K562 (cell line): Measurements from ENCODE around the gene CSTB. TPM values are rescaled to one million over a fixed set of nuclear protein-coding genes. Genes with fewer than 3 reads are reported as not detected.

Experiments
- BACH1 ChIP-seq: fragments of 200-800 bp; sonication (Bioruptor generic); IDR thresholded peaks from 2 replicates; pipeline ENCODE4 v1.6.1; 2016; ENCODE audit warnings: missing genetic modification characterization, missing compliant biosample characterization
- MTA2 ChIP-seq: fragments of 450-650 bp; IDR thresholded peaks from 2 replicates; pipeline ENCODE4 v1.6.1; 2016; ENCODE audit warnings: low read depth
- PCBP2 ChIP-seq: fragments of 200-400 bp; formaldehyde crosslinking; IDR thresholded peaks from 2 replicates; pipeline ENCODE4 v1.6.1; 2018; ENCODE audit warnings: low read length, low read depth, mild to moderate bottlenecking, moderate library complexity; ENCODE audit not compliant: poor library complexity, severe bottlenecking
- SIN3B ChIP-seq: fragments of 450-650 bp; IDR thresholded peaks from 2 replicates; pipeline ENCODE4 v1.6.1; 2017; ENCODE audit warnings: low read depth, mild to moderate bottlenecking, moderate library complexity
- SMARCC2 ChIP-seq: fragments of 450-650 bp; IDR thresholded peaks from 2 replicates; pipeline ENCODE4 v1.6.1; 2017; ENCODE audit warnings: antibody characterized with exemption, moderate library complexity, mild to moderate bottlenecking, low read depth
- TCF3 ChIP-seq: sonication (generic); formaldehyde crosslinking; IDR thresholded peaks from 2 replicates; pipeline ENCODE4 v1.4.0; 2020; ENCODE audit warnings: mild to moderate bottlenecking, missing genetic modification reagents
- polyA plus RNA-seq, 8 experiments: library from polyadenylated mRNA; depleted of rRNA in 4 of 8; stranded (reverse) in 5 of 8; unstranded in 3 of 8; fragments of >200 nt; fragmentation: Nextera tagmentation in 2 of 8; fragmentation: Illumina TruSeq in 1 of 8; extraction: Ambion mirVana in 2 of 8; extraction: Trizol in 1 of 8; gene quantifications; 2 replicates each; pipeline versions ENCODE4 v1.2.1 to v1.2.3, GENCODE V29; 2011 to 2014; ENCODE audit warnings: inconsistent platforms in 1 of 8, missing spikeins in 1 of 8
- total RNA-seq, 7 experiments: library from RNA; depleted of rRNA in 6 of 7; stranded (reverse); fragments of >200 nt in 6 of 7; fragmentation: Illumina TruSeq in 2 of 7; extraction: Trizol in 2 of 7; gene quantifications; 2 replicates each; pipeline versions ENCODE4 v1.2.1 to v1.2.3, GENCODE V29; 2011 to 2021; ENCODE audit warnings: low replicate concordance in 1 of 7
- TF ChIP-seq, protein P1 (sequence below): sonication (generic); formaldehyde crosslinking; IDR thresholded peaks from 2 replicates; pipeline ENCODE4 v1.8.1; 2022; ENCODE audit warnings: missing genetic modification reagents
- TF ChIP-seq, protein P2 (sequence below): fragments of 450-650 bp; IDR thresholded peaks from 2 replicates; pipeline ENCODE4 v1.6.1; 2017; ENCODE audit warnings: antibody characterized with exemption, mild to moderate bottlenecking
- TF ChIP-seq, protein P3 (sequence below): IDR thresholded peaks from 2 replicates; pipeline ENCODE4 v1.6.1; 2014; ENCODE audit warnings: antibody characterized with exemption
- TF ChIP-seq, protein P4 (sequence below): fragments of 450-650 bp; formaldehyde crosslinking; IDR thresholded peaks from 2 replicates; pipeline ENCODE4 v1.4.0; 2020; ENCODE audit warnings: mild to moderate bottlenecking, moderate library complexity
- TF ChIP-seq, protein P5 (sequence below): sonication (generic); formaldehyde crosslinking; IDR thresholded peaks from 2 replicates; pipeline ENCODE4 v1.8.1; 2023; ENCODE audit warnings: mild to moderate bottlenecking, missing genetic modification reagents
- TF ChIP-seq, protein P6 (sequence below), 2 experiments: fragments of 450-650 bp; IDR thresholded peaks; 2 replicates each; pipeline ENCODE4 v1.6.1; 2016

The CSTB gene
- total and polyA plus RNA-seq, 9 of the 15 experiments (the other 6 are each of a cell fraction or from before 2014, with no cell fraction given), result 12.4 to 65.0 (median 31.7) TPM

DNA sequence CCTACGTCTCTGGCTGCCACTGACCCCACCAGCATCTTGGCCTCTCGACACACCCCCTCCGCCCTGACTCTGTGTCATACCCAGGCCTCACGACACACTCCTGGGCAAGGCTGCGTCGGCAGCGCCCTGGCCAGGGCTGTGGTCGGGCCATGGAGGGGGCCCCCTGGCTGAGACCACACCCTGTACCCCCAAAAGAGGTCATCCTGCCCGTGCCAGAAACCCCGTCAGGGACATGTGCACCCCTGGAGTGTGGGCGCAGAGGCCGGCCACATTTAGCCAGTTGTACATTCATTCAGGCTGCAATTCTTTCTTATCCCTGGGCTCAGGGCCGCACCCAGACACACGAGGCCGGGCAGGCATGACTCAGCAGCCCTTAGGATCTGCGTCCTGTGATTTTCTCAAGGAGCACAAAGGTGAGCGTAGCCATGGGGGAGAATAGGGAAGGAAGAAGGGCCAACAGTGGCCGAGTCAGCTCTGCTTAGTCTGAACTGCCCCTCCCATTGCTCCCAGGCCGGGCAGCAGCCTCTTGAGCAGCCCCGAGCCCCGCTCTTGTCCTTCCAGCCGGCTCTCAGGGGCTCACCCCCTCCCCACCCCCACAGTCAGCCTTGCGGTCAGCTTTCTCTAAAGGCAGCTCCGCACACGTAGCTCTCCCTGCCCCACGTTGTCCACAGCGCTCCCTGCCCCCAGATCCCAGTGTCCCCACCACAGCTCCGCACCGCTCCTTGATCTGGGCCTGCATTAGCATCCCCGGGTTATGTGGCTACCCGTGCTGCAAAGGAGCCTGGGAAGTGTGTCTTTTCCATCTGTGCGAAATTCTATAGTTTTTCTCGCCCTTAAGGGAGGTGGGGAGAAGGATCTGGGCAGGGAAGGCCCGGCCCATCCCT lies 7.9 kb downstream of the CSTB start (continued):
- TF ChIP-seq MTA2 (0 out of 2 replicates have a peak, but pooled peaks have one; percentile 6), TCF3 (CRISPR knock-in tag) (peak; percentile 68), PCBP2 (no peak), SIN3B (no peak), BACH1 (tag) (peak; percentile 98), SMARCC2 (peak; percentile 69; the same call in 1 of the 2 replicates)
- TF ChIP-seq, protein P1, sequence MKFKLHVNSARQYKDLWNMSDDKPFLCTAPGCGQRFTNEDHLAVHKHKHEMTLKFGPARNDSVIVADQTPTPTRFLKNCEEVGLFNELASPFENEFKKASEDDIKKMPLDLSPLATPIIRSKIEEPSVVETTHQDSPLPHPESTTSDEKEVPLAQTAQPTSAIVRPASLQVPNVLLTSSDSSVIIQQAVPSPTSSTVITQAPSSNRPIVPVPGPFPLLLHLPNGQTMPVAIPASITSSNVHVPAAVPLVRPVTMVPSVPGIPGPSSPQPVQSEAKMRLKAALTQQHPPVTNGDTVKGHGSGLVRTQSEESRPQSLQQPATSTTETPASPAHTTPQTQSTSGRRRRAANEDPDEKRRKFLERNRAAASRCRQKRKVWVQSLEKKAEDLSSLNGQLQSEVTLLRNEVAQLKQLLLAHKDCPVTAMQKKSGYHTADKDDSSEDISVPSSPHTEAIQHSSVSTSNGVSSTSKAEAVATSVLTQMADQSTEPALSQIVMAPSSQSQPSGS, result no peak
- TF ChIP-seq, protein P2, sequence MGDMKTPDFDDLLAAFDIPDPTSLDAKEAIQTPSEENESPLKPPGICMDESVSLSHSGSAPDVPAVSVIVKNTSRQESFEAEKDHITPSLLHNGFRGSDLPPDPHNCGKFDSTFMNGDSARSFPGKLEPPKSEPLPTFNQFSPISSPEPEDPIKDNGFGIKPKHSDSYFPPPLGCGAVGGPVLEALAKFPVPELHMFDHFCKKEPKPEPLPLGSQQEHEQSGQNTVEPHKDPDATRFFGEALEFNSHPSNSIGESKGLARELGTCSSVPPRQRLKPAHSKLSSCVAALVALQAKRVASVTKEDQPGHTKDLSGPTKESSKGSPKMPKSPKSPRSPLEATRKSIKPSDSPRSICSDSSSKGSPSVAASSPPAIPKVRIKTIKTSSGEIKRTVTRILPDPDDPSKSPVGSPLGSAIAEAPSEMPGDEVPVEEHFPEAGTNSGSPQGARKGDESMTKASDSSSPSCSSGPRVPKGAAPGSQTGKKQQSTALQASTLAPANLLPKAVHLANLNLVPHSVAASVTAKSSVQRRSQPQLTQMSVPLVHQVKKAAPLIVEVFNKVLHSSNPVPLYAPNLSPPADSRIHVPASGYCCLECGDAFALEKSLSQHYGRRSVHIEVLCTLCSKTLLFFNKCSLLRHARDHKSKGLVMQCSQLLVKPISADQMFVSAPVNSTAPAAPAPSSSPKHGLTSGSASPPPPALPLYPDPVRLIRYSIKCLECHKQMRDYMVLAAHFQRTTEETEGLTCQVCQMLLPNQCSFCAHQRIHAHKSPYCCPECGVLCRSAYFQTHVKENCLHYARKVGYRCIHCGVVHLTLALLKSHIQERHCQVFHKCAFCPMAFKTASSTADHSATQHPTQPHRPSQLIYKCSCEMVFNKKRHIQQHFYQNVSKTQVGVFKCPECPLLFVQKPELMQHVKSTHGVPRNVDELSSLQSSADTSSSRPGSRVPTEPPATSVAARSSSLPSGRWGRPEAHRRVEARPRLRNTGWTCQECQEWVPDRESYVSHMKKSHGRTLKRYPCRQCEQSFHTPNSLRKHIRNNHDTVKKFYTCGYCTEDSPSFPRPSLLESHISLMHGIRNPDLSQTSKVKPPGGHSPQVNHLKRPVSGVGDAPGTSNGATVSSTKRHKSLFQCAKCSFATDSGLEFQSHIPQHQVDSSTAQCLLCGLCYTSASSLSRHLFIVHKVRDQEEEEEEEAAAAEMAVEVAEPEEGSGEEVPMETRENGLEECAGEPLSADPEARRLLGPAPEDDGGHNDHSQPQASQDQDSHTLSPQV, result peak; percentile 98
- TF ChIP-seq, protein P3, sequence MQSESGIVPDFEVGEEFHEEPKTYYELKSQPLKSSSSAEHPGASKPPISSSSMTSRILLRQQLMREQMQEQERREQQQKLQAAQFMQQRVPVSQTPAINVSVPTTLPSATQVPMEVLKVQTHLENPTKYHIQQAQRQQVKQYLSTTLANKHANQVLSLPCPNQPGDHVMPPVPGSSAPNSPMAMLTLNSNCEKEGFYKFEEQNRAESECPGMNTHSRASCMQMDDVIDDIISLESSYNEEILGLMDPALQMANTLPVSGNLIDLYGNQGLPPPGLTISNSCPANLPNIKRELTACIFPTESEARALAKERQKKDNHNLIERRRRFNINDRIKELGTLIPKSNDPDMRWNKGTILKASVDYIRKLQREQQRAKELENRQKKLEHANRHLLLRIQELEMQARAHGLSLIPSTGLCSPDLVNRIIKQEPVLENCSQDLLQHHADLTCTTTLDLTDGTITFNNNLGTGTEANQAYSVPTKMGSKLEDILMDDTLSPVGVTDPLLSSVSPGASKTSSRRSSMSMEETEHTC, result peak; percentile 93
- TF ChIP-seq, protein P4, sequence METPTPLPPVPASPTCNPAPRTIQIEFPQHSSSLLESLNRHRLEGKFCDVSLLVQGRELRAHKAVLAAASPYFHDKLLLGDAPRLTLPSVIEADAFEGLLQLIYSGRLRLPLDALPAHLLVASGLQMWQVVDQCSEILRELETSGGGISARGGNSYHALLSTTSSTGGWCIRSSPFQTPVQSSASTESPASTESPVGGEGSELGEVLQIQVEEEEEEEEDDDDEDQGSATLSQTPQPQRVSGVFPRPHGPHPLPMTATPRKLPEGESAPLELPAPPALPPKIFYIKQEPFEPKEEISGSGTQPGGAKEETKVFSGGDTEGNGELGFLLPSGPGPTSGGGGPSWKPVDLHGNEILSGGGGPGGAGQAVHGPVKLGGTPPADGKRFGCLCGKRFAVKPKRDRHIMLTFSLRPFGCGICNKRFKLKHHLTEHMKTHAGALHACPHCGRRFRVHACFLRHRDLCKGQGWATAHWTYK (CRISPR knock-in tag), result no peak; the same call in 1 of the 2 replicates
- TF ChIP-seq, protein P5, sequence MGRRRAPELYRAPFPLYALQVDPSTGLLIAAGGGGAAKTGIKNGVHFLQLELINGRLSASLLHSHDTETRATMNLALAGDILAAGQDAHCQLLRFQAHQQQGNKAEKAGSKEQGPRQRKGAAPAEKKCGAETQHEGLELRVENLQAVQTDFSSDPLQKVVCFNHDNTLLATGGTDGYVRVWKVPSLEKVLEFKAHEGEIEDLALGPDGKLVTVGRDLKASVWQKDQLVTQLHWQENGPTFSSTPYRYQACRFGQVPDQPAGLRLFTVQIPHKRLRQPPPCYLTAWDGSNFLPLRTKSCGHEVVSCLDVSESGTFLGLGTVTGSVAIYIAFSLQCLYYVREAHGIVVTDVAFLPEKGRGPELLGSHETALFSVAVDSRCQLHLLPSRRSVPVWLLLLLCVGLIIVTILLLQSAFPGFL (CRISPR knock-in tag), result no peak
- TF ChIP-seq, protein P6, sequence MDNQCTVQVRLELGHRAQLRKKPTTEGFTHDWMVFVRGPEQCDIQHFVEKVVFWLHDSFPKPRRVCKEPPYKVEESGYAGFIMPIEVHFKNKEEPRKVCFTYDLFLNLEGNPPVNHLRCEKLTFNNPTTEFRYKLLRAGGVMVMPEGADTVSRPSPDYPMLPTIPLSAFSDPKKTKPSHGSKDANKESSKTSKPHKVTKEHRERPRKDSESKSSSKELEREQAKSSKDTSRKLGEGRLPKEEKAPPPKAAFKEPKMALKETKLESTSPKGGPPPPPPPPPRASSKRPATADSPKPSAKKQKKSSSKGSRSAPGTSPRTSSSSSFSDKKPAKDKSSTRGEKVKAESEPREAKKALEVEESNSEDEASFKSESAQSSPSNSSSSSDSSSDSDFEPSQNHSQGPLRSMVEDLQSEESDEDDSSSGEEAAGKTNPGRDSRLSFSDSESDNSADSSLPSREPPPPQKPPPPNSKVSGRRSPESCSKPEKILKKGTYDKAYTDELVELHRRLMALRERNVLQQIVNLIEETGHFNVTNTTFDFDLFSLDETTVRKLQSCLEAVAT (IDR thresholded peaks at IDR 0.05), result peak in 1 of 2 experiments; percentile 67; a peak in 2 of 4 replicates
